ENCODE data around the gene DCUN1D3.

Gene DCUN1D3

DNA sequence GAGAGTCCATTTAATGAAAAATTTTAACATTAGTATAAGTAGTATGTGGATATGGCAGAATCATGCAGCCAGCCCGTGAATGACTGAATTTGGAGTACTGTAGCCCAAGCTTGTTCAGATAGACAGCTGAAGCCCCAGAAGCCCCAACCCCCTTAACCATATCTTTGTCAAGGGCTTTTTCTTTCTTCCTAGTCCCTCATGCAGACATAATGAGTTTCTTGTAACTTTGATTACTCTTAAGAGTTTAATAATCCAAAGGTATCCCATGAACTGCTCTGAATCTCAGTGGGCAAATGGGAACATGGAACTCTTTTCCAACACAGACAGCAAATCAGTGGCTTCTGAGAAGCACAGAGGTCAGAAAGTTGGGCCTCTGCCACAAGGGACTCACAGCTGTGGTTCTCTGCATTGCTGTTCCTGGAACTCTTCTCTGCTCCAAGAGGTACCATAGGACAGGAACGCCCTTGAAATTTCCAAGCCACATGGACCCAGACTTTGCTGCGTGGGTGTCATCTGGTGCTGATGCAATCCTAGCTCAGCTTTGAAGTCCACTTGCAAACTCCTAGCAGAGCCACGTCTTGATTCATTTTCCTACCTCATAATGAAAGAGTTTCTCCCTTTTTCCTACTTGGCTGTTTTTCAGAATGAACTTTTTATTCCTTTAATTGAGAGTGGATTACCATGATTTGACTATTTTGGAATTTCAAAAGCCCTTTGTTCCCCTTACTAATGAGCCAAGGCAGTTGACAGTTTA lies 18.5 kb upstream of the DCUN1D3 start:
- DNase-seq = no peak

DNA sequence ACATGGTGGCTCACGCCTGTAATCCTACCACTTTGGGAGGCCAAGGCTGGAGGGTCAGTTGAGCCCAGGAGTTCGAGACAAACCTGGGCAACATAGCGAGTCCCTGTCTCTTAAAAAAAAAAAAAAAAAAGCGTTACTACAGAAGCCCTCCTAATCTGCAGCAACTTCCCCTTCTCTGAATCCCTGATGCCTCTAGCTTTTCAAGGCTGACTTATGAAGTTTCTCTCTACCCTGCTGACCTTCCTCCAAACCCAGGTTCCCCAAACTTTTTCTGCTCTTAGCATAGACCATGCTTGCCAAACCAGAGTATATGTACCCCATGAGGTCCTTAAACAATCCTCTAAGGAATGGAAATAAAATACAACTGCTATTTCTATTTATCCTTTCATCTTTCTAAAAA lies 16.8 kb upstream of the DCUN1D3 start:
- no peak for DNase-seq

GRCh38 chr16:20916289-20916688 lies 16.1 kb upstream of the DCUN1D3 start:
- DNase-seq = no peak

- DNase-seq = no peak
These were observed 11.2 kb upstream of the DCUN1D3 start for GRCh38 chr16:20911361-20911760.

DNA sequence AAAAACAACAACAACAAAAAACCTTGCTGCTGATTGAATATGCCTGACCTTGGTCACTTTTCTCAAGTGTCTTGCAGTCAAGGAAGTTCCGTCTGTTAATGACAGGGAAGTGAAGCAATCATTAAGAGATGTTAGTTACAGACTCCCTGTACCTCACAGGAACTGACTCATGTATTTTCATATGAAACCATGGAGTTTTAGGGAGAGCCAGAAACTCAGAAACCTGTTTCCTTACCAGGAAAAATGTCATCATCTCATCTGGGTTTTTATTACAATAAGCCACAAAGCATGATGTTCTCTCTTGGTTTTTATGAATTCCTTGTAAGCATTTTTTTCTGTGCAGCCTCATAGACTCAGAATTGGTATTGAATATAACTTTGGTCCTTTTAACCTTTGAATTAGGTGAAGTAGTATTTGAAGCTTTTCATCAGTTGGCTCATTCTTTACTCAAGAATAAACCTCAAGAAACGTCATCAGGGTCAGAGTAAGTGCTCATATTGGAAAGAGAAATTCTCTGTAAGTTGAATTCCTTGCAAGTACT lies 10.7 kb upstream of the DCUN1D3 start:
- no peak for DNase-seq

- DNase-seq = no peak
These were observed 6.4 kb upstream of the DCUN1D3 start for GRCh38 chr16:20906341-20907255.

- DNase-seq = no peak
These were observed 5.4 kb upstream of the DCUN1D3 start for GRCh38 chr16:20905576-20905975.

DNA sequence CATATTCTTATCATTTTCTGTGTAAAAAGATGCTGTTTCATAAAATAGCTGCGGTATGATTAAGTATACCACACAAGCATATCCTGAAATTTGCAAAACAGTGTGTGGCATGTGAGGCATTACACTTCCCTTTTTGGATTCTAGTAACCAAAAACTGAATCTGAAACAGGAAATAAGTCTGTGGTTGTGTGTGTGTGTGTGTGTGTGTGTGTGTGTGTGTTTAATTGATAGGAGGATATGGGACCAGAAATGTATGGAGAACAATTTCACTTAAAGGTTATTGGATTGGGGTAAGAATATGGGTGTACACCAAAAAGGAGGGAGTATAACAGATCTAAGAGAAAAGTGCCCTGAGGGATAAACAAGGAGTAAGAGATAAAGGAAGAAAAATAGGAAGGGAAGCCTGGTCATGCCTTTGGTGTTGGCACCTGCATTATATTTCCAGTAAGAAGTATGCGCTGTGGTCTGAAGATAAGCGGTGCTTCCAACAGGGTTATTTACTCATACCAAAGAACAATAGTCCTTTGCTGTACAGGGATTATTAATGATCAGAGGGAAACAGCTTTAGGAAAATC lies 4.4 kb upstream of the DCUN1D3 start:
- no peak for DNase-seq

DNA sequence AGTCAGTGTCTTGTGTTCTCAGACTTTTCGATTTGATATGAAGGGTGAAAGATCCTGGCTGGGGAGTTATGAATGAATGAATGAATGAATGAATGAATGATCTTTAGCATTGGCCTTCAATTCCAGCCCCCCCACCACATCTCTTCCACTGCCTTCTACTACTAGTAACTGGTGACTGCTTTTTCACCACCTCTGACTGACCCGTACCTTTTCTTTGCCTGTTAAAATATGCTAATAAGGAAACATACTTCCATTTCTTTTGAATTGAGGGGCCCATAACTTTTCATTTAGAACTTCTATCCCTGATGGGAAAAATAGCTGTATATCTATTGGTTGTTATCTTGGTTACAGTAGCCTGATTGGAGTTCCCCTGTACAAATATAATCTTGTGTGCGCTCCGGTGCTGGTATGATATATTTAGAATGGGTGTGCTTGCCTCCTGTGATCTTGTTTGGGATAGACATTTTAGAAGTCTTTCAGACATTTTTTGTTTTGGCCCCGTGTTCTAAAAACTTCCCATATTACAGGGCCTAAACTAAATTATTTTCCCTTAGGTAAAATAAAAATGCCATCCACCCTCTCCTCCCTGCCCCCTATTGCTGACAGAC lies 3.8 kb upstream of the DCUN1D3 start:
- DNase-seq = no peak

DNA sequence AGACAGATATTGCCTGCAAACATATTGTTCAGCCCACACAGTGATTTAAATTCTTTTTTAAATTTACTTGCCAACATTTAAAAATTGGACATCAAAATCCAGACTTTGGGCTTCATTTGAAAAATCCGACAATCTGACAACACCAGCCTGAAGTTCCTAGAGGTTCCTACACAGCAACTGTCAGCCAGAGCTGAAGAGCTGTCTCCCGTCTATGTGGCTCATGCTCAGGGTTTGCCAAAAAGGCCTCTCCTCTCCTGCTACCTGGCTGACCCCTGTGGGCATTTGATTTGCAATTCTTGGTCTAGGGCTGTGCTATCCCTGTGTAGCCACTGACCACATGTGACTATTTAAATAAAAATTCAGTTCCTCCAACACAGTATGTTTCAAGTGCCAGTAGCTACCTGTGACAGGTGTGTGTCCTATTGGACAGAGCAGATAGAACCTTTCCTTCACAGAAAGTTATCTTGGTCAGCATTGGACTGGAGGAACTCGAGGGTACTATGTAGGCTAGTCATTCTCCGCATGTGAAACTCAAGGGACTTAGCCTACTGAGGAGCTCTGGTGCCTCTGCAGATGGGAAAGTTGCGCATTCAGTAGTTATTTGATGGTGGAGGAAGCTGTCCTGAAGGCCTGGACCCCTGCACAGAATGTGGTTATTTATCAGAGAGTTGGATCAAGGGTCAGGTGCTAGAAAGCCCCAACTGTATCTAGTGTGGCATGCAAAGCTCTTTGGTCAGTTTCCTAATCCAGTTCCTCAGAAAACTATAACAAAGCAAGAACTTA lies 3.1 kb upstream of the DCUN1D3 start:
- DNase-seq = no peak

DNA sequence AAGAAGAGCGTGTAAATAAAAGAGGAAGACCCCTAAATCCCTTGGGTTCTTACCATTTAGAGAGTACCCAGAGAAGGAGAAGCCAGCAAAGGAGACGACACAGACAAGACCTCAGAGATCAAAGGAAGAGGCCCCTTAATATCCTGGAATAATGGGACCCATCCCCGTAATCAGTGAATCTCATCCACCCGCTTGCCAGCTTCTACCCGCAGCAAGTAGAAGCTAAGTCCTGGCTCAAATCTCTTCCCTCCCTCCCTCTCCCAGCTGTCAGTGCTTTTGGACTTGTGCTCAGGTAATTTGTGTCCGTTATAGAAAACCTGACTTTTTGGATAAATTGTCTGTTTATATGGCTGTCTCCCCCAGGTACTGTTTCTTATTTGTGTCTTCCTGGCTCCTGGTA lies 2.3 kb upstream of the DCUN1D3 start:
- DNase-seq = no peak

- DNase-seq = no peak
These were observed 1.4 kb upstream of the DCUN1D3 start for GRCh38 chr16:20901436-20902112.

- DNase-seq = no peak
These were observed 894 bp upstream of the DCUN1D3 start for GRCh38 chr16:20901068-20901435.

- no peak for DNase-seq
These were observed 470 bp downstream of the DCUN1D3 start for GRCh38 chr16:20899477-20900298.

GRCh38 chr16:20899071-20899470 lies 1.1 kb downstream of the DCUN1D3 start:
- DNase-seq = no peak

DNA sequence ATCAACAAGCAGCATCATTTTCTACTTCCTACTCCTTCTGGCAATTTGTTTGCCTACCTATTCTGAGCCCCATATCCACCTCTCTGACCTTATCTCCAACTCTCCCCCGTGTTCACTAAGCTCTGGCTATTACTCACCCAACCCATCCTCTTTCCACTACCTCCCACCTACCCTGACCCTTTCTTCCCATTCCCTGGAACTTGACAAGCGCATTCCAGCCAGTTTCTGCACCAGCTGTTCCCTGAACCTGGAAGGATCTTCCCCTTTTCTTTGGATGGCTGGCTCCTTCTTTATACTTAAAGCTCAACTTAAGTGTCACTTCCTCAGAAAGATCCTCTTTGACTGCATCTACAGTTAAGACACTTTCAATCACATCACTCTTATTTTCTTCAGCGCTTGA lies 2.2 kb downstream of the DCUN1D3 start:
- no peak for DNase-seq

DNA sequence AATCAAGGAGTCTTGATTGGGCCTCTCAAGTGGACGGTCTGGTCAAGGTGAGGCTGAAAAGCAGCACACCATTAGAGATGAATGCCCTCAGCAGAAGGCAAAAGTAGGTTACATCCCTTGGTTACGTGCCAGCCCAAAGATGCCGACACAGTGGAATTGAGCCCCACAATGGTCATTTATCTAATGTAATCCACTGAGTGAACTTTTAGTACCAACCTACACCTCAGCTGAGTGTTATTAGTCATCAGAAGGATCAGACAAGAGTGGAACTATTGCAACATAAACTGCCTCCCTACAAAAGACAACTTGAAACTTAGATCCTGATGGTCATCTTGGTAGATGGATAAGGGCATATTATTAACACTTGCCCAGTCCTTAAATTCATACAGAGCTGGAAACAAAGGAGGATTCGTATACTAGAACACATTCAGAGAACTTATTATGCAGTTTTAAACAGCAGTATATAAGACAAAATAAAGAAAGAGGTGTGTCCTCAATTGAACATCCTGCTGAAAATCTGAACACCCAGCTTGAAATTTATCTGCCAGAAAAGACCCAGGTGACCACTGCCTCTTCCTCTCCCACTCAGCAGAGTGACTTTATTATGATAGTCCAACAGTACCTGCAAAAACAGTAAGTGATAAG lies 2.8 kb downstream of the DCUN1D3 start:
- no peak for DNase-seq

DNA sequence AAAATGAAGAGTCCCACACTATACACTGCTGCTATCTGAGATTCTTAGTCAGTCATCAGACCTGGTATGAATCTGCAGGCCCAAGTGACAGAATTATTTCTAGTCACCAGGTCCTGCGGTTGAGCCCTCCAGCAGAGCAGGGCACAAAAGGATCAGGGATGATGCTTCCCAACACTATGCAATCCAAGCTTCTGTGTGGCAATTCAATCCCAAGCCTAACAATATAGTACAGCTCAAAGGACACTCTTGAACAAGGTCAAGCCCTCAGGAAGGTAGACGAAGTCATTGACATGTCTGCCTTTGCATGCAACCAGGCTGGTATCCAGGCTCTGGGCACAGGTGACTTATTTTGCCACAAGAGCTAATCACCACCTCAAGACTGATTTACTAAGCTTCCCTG lies 5.8 kb downstream of the DCUN1D3 start:
- no peak for DNase-seq

DNA sequence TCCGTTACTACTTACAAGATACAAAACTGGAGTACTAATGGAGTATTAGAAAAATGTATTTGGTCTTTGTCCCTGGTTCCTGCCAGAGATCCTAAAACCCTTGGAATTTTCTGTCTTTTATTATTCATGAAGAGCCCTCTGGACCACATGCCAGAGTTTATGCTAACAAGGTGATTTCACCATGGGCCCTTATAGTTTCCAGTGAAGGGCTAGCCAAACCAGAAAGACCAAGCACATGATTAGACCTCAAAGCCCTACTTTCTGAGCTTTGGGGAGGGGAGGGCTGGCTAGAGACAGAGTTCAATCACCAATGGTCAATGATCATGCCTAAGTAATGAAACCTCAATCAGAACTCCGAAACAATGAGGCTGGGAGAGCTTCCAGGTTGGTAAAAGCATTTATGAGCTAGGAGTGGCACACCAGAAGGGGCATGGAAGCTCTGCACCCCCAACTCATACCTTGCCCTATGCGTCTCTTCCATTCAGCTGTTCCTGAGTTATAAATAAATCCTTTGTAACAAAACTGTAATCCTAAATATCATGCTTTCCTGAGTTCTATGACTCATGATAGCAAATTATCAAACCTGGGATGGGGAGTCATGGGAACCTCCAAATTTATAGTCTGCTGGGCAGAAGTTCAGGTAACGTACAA lies 10.4 kb downstream of the DCUN1D3 start:
- DNase-seq = no peak

DNA sequence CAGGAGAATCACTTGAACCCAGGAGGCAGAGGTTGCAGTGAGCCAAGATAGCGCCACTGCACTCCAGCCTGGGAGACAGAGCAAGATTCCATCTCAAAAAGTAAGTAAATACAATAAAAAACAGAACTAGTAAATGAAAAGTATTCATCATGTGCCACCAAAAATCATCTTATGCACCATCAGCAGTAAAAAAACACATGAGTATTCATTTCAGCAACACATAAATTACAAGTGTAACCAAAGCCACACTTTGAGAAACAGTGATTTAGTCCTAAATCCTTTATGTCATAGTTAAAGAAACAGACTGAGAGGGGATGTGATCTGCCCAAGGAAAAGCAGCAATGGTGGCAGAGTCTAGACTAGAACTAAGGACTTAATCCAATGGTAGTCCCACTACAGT lies 13.0 kb downstream of the DCUN1D3 start:
- DNase-seq = no peak

Measured in NCI-H187 treated with DMSO at 0.1 percent for 48 hours (cell line).